A204.1 (cell line): Measurements from ENCODE around the gene PADI2.

Source experiments
- FAIRE-seq: peaks from 2 replicates; lab custom pipeline; 2012; peaks lifted over from hg19 to GRCh38; lab: Jason Lieb, UNC

PADI2 gene

GRCh38 chr1:17112496-17113236 lies 6.6 kb downstream of the PADI2 start:
- no peak for FAIRE-seq

- no peak for FAIRE-seq
Observed at GRCh38 chr1:17112076-17112475, 7.2 kb downstream of the PADI2 start.

- FAIRE-seq: no peak
Observed at GRCh38 chr1:17110555-17110926, 8.7 kb downstream of the PADI2 start.

GRCh38 chr1:17109892-17110554 lies 9.2 kb downstream of the PADI2 start:
- FAIRE-seq: no peak

GRCh38 chr1:17108786-17109185 lies 10.5 kb downstream of the PADI2 start:
- no peak for FAIRE-seq

- no peak for FAIRE-seq
Observed at GRCh38 chr1:17108360-17108759, 10.9 kb downstream of the PADI2 start.

GRCh38 chr1:17104782-17105181 lies 14.5 kb downstream of the PADI2 start:
- FAIRE-seq: no peak

GRCh38 chr1:17102232-17102631 lies 17.0 kb downstream of the PADI2 start:
- FAIRE-seq: no peak

GRCh38 chr1:17101261-17101660 lies 18.0 kb downstream of the PADI2 start:
- no peak for FAIRE-seq

- no peak for FAIRE-seq
Observed at GRCh38 chr1:17099616-17100340, 19.5 kb downstream of the PADI2 start.

- FAIRE-seq: no peak
Observed at GRCh38 chr1:17098446-17099317, 20.6 kb downstream of the PADI2 start.

GRCh38 chr1:17097787-17098186 lies 21.5 kb downstream of the PADI2 start:
- FAIRE-seq: no peak

- no peak for FAIRE-seq
Observed at GRCh38 chr1:17097147-17097546, 22.1 kb downstream of the PADI2 start.

- no peak for FAIRE-seq
Observed at GRCh38 chr1:17096584-17096983, 22.7 kb downstream of the PADI2 start.

GRCh38 chr1:17095141-17095540 lies 24.1 kb downstream of the PADI2 start:
- FAIRE-seq: no peak

- FAIRE-seq: no peak
Observed at GRCh38 chr1:17094664-17095063, 24.6 kb downstream of the PADI2 start.

- no peak for FAIRE-seq
Observed at GRCh38 chr1:17093822-17094393, 25.3 kb downstream of the PADI2 start.

GRCh38 chr1:17091252-17091651 lies 28.0 kb downstream of the PADI2 start:
- FAIRE-seq: no peak

- FAIRE-seq: no peak
Observed at GRCh38 chr1:17089506-17089905, 29.7 kb downstream of the PADI2 start.

GRCh38 chr1:17086751-17087150 lies 32.5 kb downstream of the PADI2 start:
- no peak for FAIRE-seq

- no peak for FAIRE-seq
Observed at GRCh38 chr1:17084787-17085186, 34.5 kb downstream of the PADI2 start.

GRCh38 chr1:17082761-17083160 lies 36.5 kb downstream of the PADI2 start:
- FAIRE-seq: no peak
